ENCODE data around the gene DIP2C. TPM values are rescaled to one million over a fixed set of nuclear protein-coding genes. Genes with fewer than 3 reads are reported as not detected.

Gene DIP2C
- under 1 TPM; 0.22 to 0.54 TPM for total RNA-seq

- no peaks in the 10 kb centered on the region for H3K36me3 Mint-ChIP-seq
- no peaks in the 10 kb centered on the region for H3K9me3 Mint-ChIP-seq
- peak; percentile 15 for DNase-seq
- no peak within 1 kb of the TSS for H3K27ac Mint-ChIP-seq
- H3K4me1 Mint-ChIP-seq: peaks cover 2% of the 10 kb centered on the region
- peak within 1 kb of the TSS; percentile 29 for H3K4me3 Mint-ChIP-seq
- peaks cover 61% of the 10 kb centered on the region for H3K27me3 Mint-ChIP-seq
Measured at GRCh38 chr10:689452-690371, at the start of gene DIP2C. Gene DIP2C (minus strand): TSS chr10:689668. CDS start chr10:689578, 90 bp downstream.

- H3K27me3 Mint-ChIP-seq: no peaks in the 10 kb centered on the region
- peaks cover 2% of the 10 kb centered on the region for H3K9me3 Mint-ChIP-seq
- no peak overlapping the region for H3K27ac Mint-ChIP-seq
- H3K4me3 Mint-ChIP-seq: no peak overlapping the region
- no peaks in the 10 kb centered on the region for H3K36me3 Mint-ChIP-seq
- no peak for DNase-seq
- no peaks in the 10 kb centered on the region for H3K4me1 Mint-ChIP-seq
Measured at GRCh38 chr10:734481-734880, 45.0 kb upstream of the DIP2C start.

- no peaks in the 10 kb centered on the region for H3K36me3 Mint-ChIP-seq
- H3K4me3 Mint-ChIP-seq: no peak overlapping the region
- DNase-seq: no peak
- no peak overlapping the region for H3K27ac Mint-ChIP-seq
- H3K27me3 Mint-ChIP-seq: no peaks in the 10 kb centered on the region
- no peaks in the 10 kb centered on the region for H3K4me1 Mint-ChIP-seq
- peaks cover 2% of the 10 kb centered on the region for H3K9me3 Mint-ChIP-seq
Measured at GRCh38 chr10:733086-733485, 43.6 kb upstream of the DIP2C start.

GRCh38 chr10:729213-729612, 39.7 kb upstream of the DIP2C start:
- DNase-seq: no peak
- no peaks in the 10 kb centered on the region for H3K36me3 Mint-ChIP-seq
- H3K27me3 Mint-ChIP-seq: no peaks in the 10 kb centered on the region
- H3K4me3 Mint-ChIP-seq: no peak overlapping the region
- no peaks in the 10 kb centered on the region for H3K9me3 Mint-ChIP-seq
- no peak overlapping the region for H3K27ac Mint-ChIP-seq
- H3K4me1 Mint-ChIP-seq: no peaks in the 10 kb centered on the region

- Mint-ChIP-seq H3K9me3 (no peaks in the 10 kb centered on the region), H3K27ac (no peak overlapping the region), H3K4me1 (no peaks in the 10 kb centered on the region), H3K36me3 (no peaks in the 10 kb centered on the region), H3K4me3 (no peak overlapping the region), H3K27me3 (no peaks in the 10 kb centered on the region)
- no peak for DNase-seq
Measured at GRCh38 chr10:728603-729002, 39.1 kb upstream of the DIP2C start.

- no peak for DNase-seq
- no peaks in the 10 kb centered on the region for H3K9me3 Mint-ChIP-seq
- H3K27me3 Mint-ChIP-seq: no peaks in the 10 kb centered on the region
- H3K4me1 Mint-ChIP-seq: no peaks in the 10 kb centered on the region
- no peaks in the 10 kb centered on the region for H3K36me3 Mint-ChIP-seq
- no peak overlapping the region for H3K27ac Mint-ChIP-seq
- H3K4me3 Mint-ChIP-seq: no peak overlapping the region
Measured at GRCh38 chr10:727162-727790, 37.8 kb upstream of the DIP2C start.

- Mint-ChIP-seq H3K36me3 (no peaks in the 10 kb centered on the region), H3K27me3 (no peaks in the 10 kb centered on the region), H3K27ac (no peak overlapping the region), H3K9me3 (no peaks in the 10 kb centered on the region), H3K4me3 (no peak overlapping the region), H3K4me1 (no peaks in the 10 kb centered on the region)
- no peak for DNase-seq
Measured at GRCh38 chr10:725786-726185, 36.3 kb upstream of the DIP2C start.

GRCh38 chr10:725302-725701, 35.8 kb upstream of the DIP2C start:
- Mint-ChIP-seq H3K9me3 (no peaks in the 10 kb centered on the region), H3K36me3 (no peaks in the 10 kb centered on the region), H3K4me1 (no peaks in the 10 kb centered on the region), H3K4me3 (no peak overlapping the region), H3K27me3 (no peaks in the 10 kb centered on the region), H3K27ac (no peak overlapping the region)
- no peak for DNase-seq

GRCh38 chr10:723973-724372, 34.5 kb upstream of the DIP2C start:
- no peaks in the 10 kb centered on the region for H3K9me3 Mint-ChIP-seq

GRCh38 chr10:722281-723060, 33.0 kb upstream of the DIP2C start:
- Mint-ChIP-seq H3K36me3 (no peaks in the 10 kb centered on the region), H3K9me3 (no peaks in the 10 kb centered on the region), H3K27me3 (no peaks in the 10 kb centered on the region), H3K4me1 (no peaks in the 10 kb centered on the region), H3K27ac (no peak overlapping the region), H3K4me3 (no peak overlapping the region)
- no peak for DNase-seq

More at GRCh38 chr10:723973-724372, 34.5 kb upstream of the DIP2C start:
- no peak for DNase-seq
- H3K4me1 Mint-ChIP-seq: no peaks in the 10 kb centered on the region
- H3K27ac Mint-ChIP-seq: no peak overlapping the region
- H3K27me3 Mint-ChIP-seq: no peaks in the 10 kb centered on the region
- H3K4me3 Mint-ChIP-seq: no peak overlapping the region
- no peaks in the 10 kb centered on the region for H3K36me3 Mint-ChIP-seq

- Mint-ChIP-seq H3K27me3 (peaks cover 4% of the 10 kb centered on the region), H3K9me3 (peaks cover 5% of the 10 kb centered on the region), H3K27ac (no peak overlapping the region), H3K4me1 (no peaks in the 10 kb centered on the region), H3K36me3 (peaks cover 4% of the 10 kb centered on the region), H3K4me3 (no peak overlapping the region)
- no peak for DNase-seq
Measured at GRCh38 chr10:718143-718700, 28.8 kb upstream of the DIP2C start.

GRCh38 chr10:717458-717857, 28.0 kb upstream of the DIP2C start:
- peaks cover 5% of the 10 kb centered on the region for H3K9me3 Mint-ChIP-seq
- H3K27me3 Mint-ChIP-seq: peaks cover 4% of the 10 kb centered on the region
- H3K4me3 Mint-ChIP-seq: no peak overlapping the region
- no peaks in the 10 kb centered on the region for H3K4me1 Mint-ChIP-seq
- DNase-seq: no peak
- peaks cover 4% of the 10 kb centered on the region for H3K36me3 Mint-ChIP-seq
- no peak overlapping the region for H3K27ac Mint-ChIP-seq

- Mint-ChIP-seq H3K4me3 (no peak overlapping the region), H3K36me3 (peaks cover 4% of the 10 kb centered on the region), H3K27ac (no peak overlapping the region), H3K27me3 (peaks cover 8% of the 10 kb centered on the region), H3K4me1 (no peaks in the 10 kb centered on the region), H3K9me3 (peaks cover 5% of the 10 kb centered on the region)
- DNase-seq: no peak
Measured at GRCh38 chr10:716821-717220, 27.4 kb upstream of the DIP2C start.

- Mint-ChIP-seq H3K27ac (no peak overlapping the region), H3K9me3 (peaks cover 5% of the 10 kb centered on the region), H3K4me3 (no peak overlapping the region), H3K36me3 (peaks cover 4% of the 10 kb centered on the region), H3K4me1 (no peaks in the 10 kb centered on the region), H3K27me3 (peaks cover 23% of the 10 kb centered on the region)
- no peak for DNase-seq
Measured at GRCh38 chr10:714214-714613, 24.7 kb upstream of the DIP2C start.

GRCh38 chr10:712575-712974, 23.1 kb upstream of the DIP2C start:
- Mint-ChIP-seq H3K27me3 (peaks cover 25% of the 10 kb centered on the region), H3K4me3 (no peak overlapping the region), H3K27ac (no peak overlapping the region)

More at GRCh38 chr10:712575-712974, 23.1 kb upstream of the DIP2C start:
- DNase-seq: no peak
- H3K9me3 Mint-ChIP-seq: peaks cover 5% of the 10 kb centered on the region
- peaks cover 4% of the 10 kb centered on the region for H3K36me3 Mint-ChIP-seq
- H3K4me1 Mint-ChIP-seq: no peaks in the 10 kb centered on the region
